CD8-positive, alpha-beta memory T cell (primary cell): ENCODE results near the gene DUS2. TPM values are rescaled to one million over a fixed set of nuclear protein-coding genes. Genes with fewer than 3 reads are reported as not detected.

Experiments used
- polyA plus RNA-seq: library from polyadenylated mRNA; unstranded; fragments of 300-500 nt; fragmentation: Illumina TruSeq; gene quantifications from one replicate; pipeline ENCODE4 v1.2.3, GENCODE V29; 2021
- total RNA-seq, 2 experiments: library from RNA; stranded (reverse); gene quantifications; one replicate each; pipeline ENCODE4 v1.2.3, GENCODE V29; 2021

The DUS2 gene
- total and polyA plus RNA-seq, 3 experiments from 2014 or later: 15.3 to 32.2 (median 31.3) TPM

Other genes starting within 250 kb of the DUS2 start
- 10 to 100 TPM; 18.9 to 20.0 TPM for gene RANBP10, start 216.7 kb upstream of the DUS2 start, total RNA-seq
- 11.1 TPM for gene RANBP10, start 216.7 kb upstream of the DUS2 start, polyA plus RNA-seq
- 1 to 10 TPM; 1.2 to 1.5 TPM for gene TSNAXIP1, start 216.4 kb upstream of the DUS2 start, total RNA-seq
- gene TSNAXIP1, start 216.4 kb upstream of the DUS2 start, polyA plus RNA-seq: 0.13 TPM
- gene THAP11, start 181.0 kb upstream of the DUS2 start, total RNA-seq: 10 to 100 TPM; 52.6 to 55.1 TPM
- gene THAP11, start 181.0 kb upstream of the DUS2 start, polyA plus RNA-seq: 153 TPM
- 100 to 1,000 TPM; 181 TPM for gene NUTF2, start 176.4 kb upstream of the DUS2 start, total RNA-seq
- 129 TPM for gene NUTF2, start 176.4 kb upstream of the DUS2 start, polyA plus RNA-seq
- gene CENPT, start 175.6 kb upstream of the DUS2 start, total RNA-seq: 10 to 100 TPM; 56.5 to 58.6 TPM
- gene CENPT, start 175.6 kb upstream of the DUS2 start, polyA plus RNA-seq: 14.3 TPM
- gene EDC4, start 150.2 kb upstream of the DUS2 start, total RNA-seq: 100 to 1,000 TPM; 105 to 108 TPM
- 30.1 TPM for gene EDC4, start 150.2 kb upstream of the DUS2 start, polyA plus RNA-seq
- under 1 TPM in 1 of 2 experiments, not detected in 1; 0.97 TPM for gene NRN1L, start 138.4 kb upstream of the DUS2 start, total RNA-seq
- 0.83 TPM for gene NRN1L, start 138.4 kb upstream of the DUS2 start, polyA plus RNA-seq
- gene PSKH1, start 130.0 kb upstream of the DUS2 start, total RNA-seq: 10 to 100 TPM; 13.6 to 14.5 TPM
- gene PSKH1, start 130.0 kb upstream of the DUS2 start, polyA plus RNA-seq: 27.0 TPM
- 1 to 10 TPM; 4.1 to 4.9 TPM for gene CTRL, start 91.4 kb upstream of the DUS2 start, total RNA-seq
- gene CTRL, start 91.4 kb upstream of the DUS2 start, polyA plus RNA-seq: 1.5 TPM
- gene PSMB10, start 86.4 kb upstream of the DUS2 start, total RNA-seq: 100 to 1,000 TPM; 176 to 189 TPM
- 518 TPM for gene PSMB10, start 86.4 kb upstream of the DUS2 start, polyA plus RNA-seq
- gene LCAT, start 79.2 kb upstream of the DUS2 start, total RNA-seq: 10 to 100 TPM; 12.7 to 12.8 TPM
- gene LCAT, start 79.2 kb upstream of the DUS2 start, polyA plus RNA-seq: 0.74 TPM
- 10 to 100 TPM; 30.6 to 34.1 TPM for gene SLC12A4, start 54.6 kb upstream of the DUS2 start, total RNA-seq
- 5.1 TPM for gene SLC12A4, start 54.6 kb upstream of the DUS2 start, polyA plus RNA-seq
- gene DPEP3, start 42.8 kb upstream of the DUS2 start, total RNA-seq: under 1 TPM; 0.18 TPM
- gene DPEP3, start 42.8 kb upstream of the DUS2 start, polyA plus RNA-seq: 0.10 TPM
- gene DPEP2, start 23.8 kb upstream of the DUS2 start, total RNA-seq: 1 to 10 TPM; 6.2 to 6.4 TPM
- 34.0 TPM for gene DPEP2, start 23.8 kb upstream of the DUS2 start, polyA plus RNA-seq
- not detected for gene DPEP2NB, start 7.4 kb upstream of the DUS2 start, total RNA-seq
- gene DPEP2NB, start 7.4 kb upstream of the DUS2 start, polyA plus RNA-seq: not detected
- 10 to 100 TPM; 28.3 to 29.2 TPM for gene DDX28, start 52 bp upstream of the DUS2 start, total RNA-seq
- gene DDX28, start 52 bp upstream of the DUS2 start, polyA plus RNA-seq: 31.5 TPM
- gene NFATC3, start 62.1 kb downstream of the DUS2 start, total RNA-seq: 10 to 100 TPM; 91.1 to 95.9 TPM
- 120 TPM for gene NFATC3, start 62.1 kb downstream of the DUS2 start, polyA plus RNA-seq
- under 1 TPM; 0.11 to 0.27 TPM for gene ESRP2, start 212.8 kb downstream of the DUS2 start, total RNA-seq
- gene ESRP2, start 212.8 kb downstream of the DUS2 start, polyA plus RNA-seq: 0.32 TPM
- 1 to 10 TPM; 9.0 to 9.4 TPM for gene PLA2G15, start 222.1 kb downstream of the DUS2 start, total RNA-seq
- gene PLA2G15, start 222.1 kb downstream of the DUS2 start, polyA plus RNA-seq: 11.0 TPM
- 10 to 100 TPM; 91.2 to 94.9 TPM for gene SLC7A6, start 241.2 kb downstream of the DUS2 start, total RNA-seq
- gene SLC7A6, start 241.2 kb downstream of the DUS2 start, polyA plus RNA-seq: 18.7 TPM